HG03196 (cell line): ENCODE measurements around the gene IQSEC3.

Experiments used
- ATAC-seq: cut with Tn5 transposase; IDR thresholded peaks from one replicate; pipeline ENCODE4 v1.9.1; 2021; ENCODE audit not compliant: unreplicated experiment

Gene IQSEC3

GRCh38 chr12:195951-196350 lies 129.4 kb downstream of the IQSEC3 start:
- no peak for ATAC-seq

GRCh38 chr12:196436-196835 lies 129.9 kb downstream of the IQSEC3 start:
- ATAC-seq = no peak

- ATAC-seq = no peak
These were observed 130.8 kb downstream of the IQSEC3 start for GRCh38 chr12:197347-197746.

- ATAC-seq = no peak
These were observed 131.5 kb downstream of the IQSEC3 start for GRCh38 chr12:197911-198695.

GRCh38 chr12:198705-199104 lies 132.1 kb downstream of the IQSEC3 start:
- no peak for ATAC-seq

GRCh38 chr12:201361-201760 lies 134.8 kb downstream of the IQSEC3 start:
- no peak for ATAC-seq

- no peak for ATAC-seq
These were observed 135.6 kb downstream of the IQSEC3 start for GRCh38 chr12:202081-202731.

GRCh38 chr12:203074-203461 lies 136.5 kb downstream of the IQSEC3 start:
- no peak for ATAC-seq

- no peak for ATAC-seq
These were observed 137.1 kb downstream of the IQSEC3 start for GRCh38 chr12:203462-204260.

GRCh38 chr12:204261-204678 lies 137.7 kb downstream of the IQSEC3 start:
- no peak for ATAC-seq

GRCh38 chr12:205026-205425 lies 138.5 kb downstream of the IQSEC3 start:
- no peak for ATAC-seq

- ATAC-seq = no peak
These were observed 140.3 kb downstream of the IQSEC3 start for GRCh38 chr12:206746-207440.

- ATAC-seq = no peak
These were observed 141.2 kb downstream of the IQSEC3 start for GRCh38 chr12:207804-208203.

- ATAC-seq = no peak
These were observed 142.2 kb downstream of the IQSEC3 start for GRCh38 chr12:208813-209212.

GRCh38 chr12:209246-209645 lies 142.7 kb downstream of the IQSEC3 start:
- no peak for ATAC-seq

GRCh38 chr12:209851-210250 lies 143.3 kb downstream of the IQSEC3 start:
- no peak for ATAC-seq

- ATAC-seq = no peak
These were observed 143.9 kb downstream of the IQSEC3 start for GRCh38 chr12:210277-211141.

GRCh38 chr12:211142-211465 lies 144.5 kb downstream of the IQSEC3 start:
- ATAC-seq = no peak

GRCh38 chr12:211639-212414 lies 145.3 kb downstream of the IQSEC3 start:
- ATAC-seq = no peak

GRCh38 chr12:212415-212714 lies 145.8 kb downstream of the IQSEC3 start:
- no peak for ATAC-seq
